Measurements from ENCODE around the gene TNFRSF1A. TPM values are rescaled to one million over a fixed set of nuclear protein-coding genes. Genes with fewer than 3 reads are reported as not detected.
A peak's percentile ranks its signal among the peaks of the same experiment; 100 is the strongest.

The TNFRSF1A gene
- total and polyA plus RNA-seq, 4 donors = 36.9 to 144 (median 88.4) TPM

DNA sequence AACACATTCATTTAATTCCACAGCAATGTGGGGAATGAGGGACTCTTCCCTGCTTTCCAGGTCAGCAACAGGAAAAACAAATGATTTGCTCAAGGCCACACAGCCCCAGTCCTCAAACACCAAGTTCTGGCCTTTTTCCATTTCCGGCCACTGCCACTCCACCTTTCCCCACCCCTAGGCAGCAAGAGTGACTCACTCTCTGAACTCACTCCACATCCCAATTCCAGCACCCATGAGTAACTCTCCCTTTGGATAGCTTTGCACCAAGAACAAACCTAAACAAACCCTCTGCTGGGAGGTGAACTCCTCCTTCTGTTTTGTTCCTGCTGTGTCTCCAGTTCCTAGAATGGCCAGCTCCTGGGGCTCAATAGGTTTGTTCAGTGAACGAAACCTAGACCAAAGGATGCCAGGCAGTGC is 61.8 kb downstream of the TNFRSF1A start:
- H3K4me3 ChIP-seq (ENCODE audit: low read depth in 1 of 3, low read length in 3 of 3) = no peak overlapping the region
- peaks cover 6 to 26% (median 18%) of the 10 kb centered on the region in 4 donors for H3K4me1 ChIP-seq (ENCODE audit: control insufficient read depth in 4 of 4, insufficient read depth in 4 of 4, low read length in 3 of 4)
- no peaks in the 10 kb centered on the region for H3K9me3 ChIP-seq (ENCODE audit: control insufficient read depth in 4 of 4, low read length in 3 of 4)
- TF ChIP-seq RAD21 (IDR thresholded peaks at IDR 0.05) (peak; percentile 50 to 51), MAX (IDR thresholded peaks at IDR 0.05) (peak; percentile 78), NR2F2 (IDR thresholded peaks at IDR 0.05) (no peak), SP1 (IDR thresholded peaks at IDR 0.05) (peak; percentile 76), GABPA (IDR thresholded peaks at IDR 0.05 in 1 of 2, conservative IDR thresholded peaks at IDR 0.05 in 1 of 2) (peak in 1 of 2 donors; percentile 44), FOXA1 (IDR thresholded peaks at IDR 0.05) (no peak), CTCF (IDR thresholded peaks at IDR 0.05; ENCODE audit: low read depth, low read length, missing input control) (no peak), EGR1 (IDR thresholded peaks at IDR 0.05; ENCODE audit: low read depth in 2 of 2) (peak; percentile 42 to 78), YY1 (IDR thresholded peaks at IDR 0.05) (no peak), FOXA2 (IDR thresholded peaks at IDR 0.05) (no peak), TAF1 (conservative IDR thresholded peaks at IDR 0.05) (no peak), HNF4G (IDR thresholded peaks at IDR 0.05) (no peak), RXRA (IDR thresholded peaks at IDR 0.05) (peak; percentile 72 to 74), HNF4A (conservative IDR thresholded peaks at IDR 0.05) (peak; percentile 59 to 61), JUND (IDR thresholded peaks at IDR 0.05) (peak; percentile 98)
- TF ChIP-seq, protein P1, sequence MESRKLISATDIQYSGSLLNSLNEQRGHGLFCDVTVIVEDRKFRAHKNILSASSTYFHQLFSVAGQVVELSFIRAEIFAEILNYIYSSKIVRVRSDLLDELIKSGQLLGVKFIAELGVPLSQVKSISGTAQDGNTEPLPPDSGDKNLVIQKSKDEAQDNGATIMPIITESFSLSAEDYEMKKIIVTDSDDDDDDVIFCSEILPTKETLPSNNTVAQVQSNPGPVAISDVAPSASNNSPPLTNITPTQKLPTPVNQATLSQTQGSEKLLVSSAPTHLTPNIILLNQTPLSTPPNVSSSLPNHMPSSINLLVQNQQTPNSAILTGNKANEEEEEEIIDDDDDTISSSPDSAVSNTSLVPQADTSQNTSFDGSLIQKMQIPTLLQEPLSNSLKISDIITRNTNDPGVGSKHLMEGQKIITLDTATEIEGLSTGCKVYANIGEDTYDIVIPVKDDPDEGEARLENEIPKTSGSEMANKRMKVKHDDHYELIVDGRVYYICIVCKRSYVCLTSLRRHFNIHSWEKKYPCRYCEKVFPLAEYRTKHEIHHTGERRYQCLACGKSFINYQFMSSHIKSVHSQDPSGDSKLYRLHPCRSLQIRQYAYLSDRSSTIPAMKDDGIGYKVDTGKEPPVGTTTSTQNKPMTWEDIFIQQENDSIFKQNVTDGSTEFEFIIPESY (IDR thresholded peaks at IDR 0.05) = no peak
- TF ChIP-seq, protein P2, sequence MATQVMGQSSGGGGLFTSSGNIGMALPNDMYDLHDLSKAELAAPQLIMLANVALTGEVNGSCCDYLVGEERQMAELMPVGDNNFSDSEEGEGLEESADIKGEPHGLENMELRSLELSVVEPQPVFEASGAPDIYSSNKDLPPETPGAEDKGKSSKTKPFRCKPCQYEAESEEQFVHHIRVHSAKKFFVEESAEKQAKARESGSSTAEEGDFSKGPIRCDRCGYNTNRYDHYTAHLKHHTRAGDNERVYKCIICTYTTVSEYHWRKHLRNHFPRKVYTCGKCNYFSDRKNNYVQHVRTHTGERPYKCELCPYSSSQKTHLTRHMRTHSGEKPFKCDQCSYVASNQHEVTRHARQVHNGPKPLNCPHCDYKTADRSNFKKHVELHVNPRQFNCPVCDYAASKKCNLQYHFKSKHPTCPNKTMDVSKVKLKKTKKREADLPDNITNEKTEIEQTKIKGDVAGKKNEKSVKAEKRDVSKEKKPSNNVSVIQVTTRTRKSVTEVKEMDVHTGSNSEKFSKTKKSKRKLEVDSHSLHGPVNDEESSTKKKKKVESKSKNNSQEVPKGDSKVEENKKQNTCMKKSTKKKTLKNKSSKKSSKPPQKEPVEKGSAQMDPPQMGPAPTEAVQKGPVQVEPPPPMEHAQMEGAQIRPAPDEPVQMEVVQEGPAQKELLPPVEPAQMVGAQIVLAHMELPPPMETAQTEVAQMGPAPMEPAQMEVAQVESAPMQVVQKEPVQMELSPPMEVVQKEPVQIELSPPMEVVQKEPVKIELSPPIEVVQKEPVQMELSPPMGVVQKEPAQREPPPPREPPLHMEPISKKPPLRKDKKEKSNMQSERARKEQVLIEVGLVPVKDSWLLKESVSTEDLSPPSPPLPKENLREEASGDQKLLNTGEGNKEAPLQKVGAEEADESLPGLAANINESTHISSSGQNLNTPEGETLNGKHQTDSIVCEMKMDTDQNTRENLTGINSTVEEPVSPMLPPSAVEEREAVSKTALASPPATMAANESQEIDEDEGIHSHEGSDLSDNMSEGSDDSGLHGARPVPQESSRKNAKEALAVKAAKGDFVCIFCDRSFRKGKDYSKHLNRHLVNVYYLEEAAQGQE (IDR thresholded peaks at IDR 0.05) = peak; percentile 68
- TF ChIP-seq, protein P3, sequence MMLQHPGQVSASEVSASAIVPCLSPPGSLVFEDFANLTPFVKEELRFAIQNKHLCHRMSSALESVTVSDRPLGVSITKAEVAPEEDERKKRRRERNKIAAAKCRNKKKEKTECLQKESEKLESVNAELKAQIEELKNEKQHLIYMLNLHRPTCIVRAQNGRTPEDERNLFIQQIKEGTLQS (IDR thresholded peaks at IDR 0.05) = peak; percentile 88
- peak overlapping the region; percentile 38 to 84 for H3K27ac ChIP-seq (ENCODE audit: low read depth in 1 of 2, low read length in 2 of 2)
- H3K27me3 ChIP-seq (ENCODE audit: control insufficient read depth in 4 of 4, insufficient read depth in 4 of 4, low read length in 3 of 4) = no peaks in the 10 kb centered on the region
- H3K36me3 ChIP-seq (ENCODE audit: control insufficient read depth in 4 of 4, insufficient read depth in 3 of 4, low read depth in 1 of 4, low read length in 3 of 4) = no peaks in the 10 kb centered on the region
- no peak overlapping the region for H3K9ac ChIP-seq (ENCODE audit: low read depth in 1 of 2, low read length in 2 of 2)
- WGBS = 66% methylated on average over 2 of the region's 2 CpGs
- no peak for DNase-seq (ENCODE audit: low spot score)

Measured in liver (tissue), 9 donors.